ENCODE data around the gene GUCD1. TPM values are rescaled to one million over a fixed set of nuclear protein-coding genes. Genes with fewer than 3 reads are reported as not detected.

GUCD1 gene
- total and polyA plus RNA-seq, 10 of the 15 experiments (the other 5 are each of a cell fraction or from before 2014, with no cell fraction given): 56.0 to 177 (median 88.2) TPM

DNA sequence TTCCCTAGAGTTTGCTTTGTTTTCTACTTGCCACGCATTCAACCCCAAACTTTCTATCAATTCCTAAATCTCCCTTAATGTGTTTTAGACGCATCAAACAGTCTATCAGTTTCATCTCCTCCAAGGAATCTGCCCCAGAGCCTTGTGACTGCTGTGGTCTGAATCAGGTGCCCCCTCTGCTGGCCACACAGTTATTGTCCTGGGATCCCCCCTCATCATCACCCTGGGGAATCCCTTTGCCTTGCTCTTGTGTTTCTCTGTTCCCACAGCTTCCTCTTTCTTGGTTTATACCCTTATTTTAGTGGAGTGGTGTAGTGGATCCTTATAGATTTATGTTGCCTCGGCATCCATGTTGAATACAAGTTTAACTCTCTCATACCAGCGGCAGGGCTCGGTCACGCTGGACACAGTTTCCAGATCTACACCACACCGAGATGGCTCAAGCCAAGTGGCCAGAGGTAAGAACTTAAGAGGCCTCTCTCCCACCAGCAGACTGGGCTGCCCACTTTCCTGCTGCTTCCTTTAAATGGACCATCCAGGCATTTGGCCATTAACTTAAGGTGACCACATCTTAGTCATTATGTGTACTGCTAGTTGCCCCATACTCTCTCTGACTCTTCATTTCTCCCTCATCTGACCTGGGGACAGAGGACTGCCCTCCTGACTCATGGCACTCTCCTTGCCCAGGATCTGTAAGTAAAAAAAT is 51.6 kb downstream of the GUCD1 start (continued):
- TF ChIP-seq RELA (IDR thresholded peaks at IDR 0.05; ENCODE audit: borderline replicate concordance, partially characterized antibody) (peak; percentile 83), CTCF (IDR thresholded peaks at IDR 0.05 in 2 of 3, conservative IDR thresholded peaks at IDR 0.05 in 1 of 3; ENCODE audit: control insufficient read depth in 2 of 3, extremely low read depth in 1 of 3, insufficient read depth in 1 of 3, low read depth in 3 of 3, low read length in 3 of 3) (peak; percentile 76 to 90 (median 87)), YY1 (IDR thresholded peaks at IDR 0.05; ENCODE audit: low read depth, low read length) (0 out of 2 replicates have a peak, but pooled peaks have one; percentile 56), CBFB (IDR thresholded peaks at IDR 0.05; ENCODE audit: low read depth) (peak; percentile 77), WRNIP1 (IDR thresholded peaks at IDR 0.05; ENCODE audit: borderline replicate concordance, low read depth, low read length) (no peak), NFIC (IDR thresholded peaks at IDR 0.05; ENCODE audit: low read depth, low read length) (peak; percentile 35; the same call in 1 of the 2 replicates), RAD51 (IDR thresholded peaks at IDR 0.05) (peak; percentile 80), EED (IDR thresholded peaks at IDR 0.05; ENCODE audit: low read depth) (peak; percentile 84), E2F8 (IDR thresholded peaks at IDR 0.05; ENCODE audit: low read depth, partially characterized antibody) (no peak), TCF12 (IDR thresholded peaks at IDR 0.05; ENCODE audit: low read depth, low read length) (peak; percentile 44; the same call in 1 of the 2 replicates), KAT2A (conservative IDR thresholded peaks at IDR 0.05; ENCODE audit: control insufficient read depth, low read depth, low read length) (no peak), RB1 (IDR thresholded peaks at IDR 0.05; ENCODE audit: borderline replicate concordance) (peak; percentile 75; the same call in 1 of the 2 replicates), TBL1XR1 (IDR thresholded peaks at IDR 0.05; ENCODE audit: low read depth, low read length) (peak; percentile 89; the same call in 1 of the 2 replicates), IRF4 (IDR thresholded peaks at IDR 0.05; ENCODE audit: low read depth, low read length) (peak; percentile 52; the same call in 1 of the 2 replicates)
- TF ChIP-seq, protein P1, sequence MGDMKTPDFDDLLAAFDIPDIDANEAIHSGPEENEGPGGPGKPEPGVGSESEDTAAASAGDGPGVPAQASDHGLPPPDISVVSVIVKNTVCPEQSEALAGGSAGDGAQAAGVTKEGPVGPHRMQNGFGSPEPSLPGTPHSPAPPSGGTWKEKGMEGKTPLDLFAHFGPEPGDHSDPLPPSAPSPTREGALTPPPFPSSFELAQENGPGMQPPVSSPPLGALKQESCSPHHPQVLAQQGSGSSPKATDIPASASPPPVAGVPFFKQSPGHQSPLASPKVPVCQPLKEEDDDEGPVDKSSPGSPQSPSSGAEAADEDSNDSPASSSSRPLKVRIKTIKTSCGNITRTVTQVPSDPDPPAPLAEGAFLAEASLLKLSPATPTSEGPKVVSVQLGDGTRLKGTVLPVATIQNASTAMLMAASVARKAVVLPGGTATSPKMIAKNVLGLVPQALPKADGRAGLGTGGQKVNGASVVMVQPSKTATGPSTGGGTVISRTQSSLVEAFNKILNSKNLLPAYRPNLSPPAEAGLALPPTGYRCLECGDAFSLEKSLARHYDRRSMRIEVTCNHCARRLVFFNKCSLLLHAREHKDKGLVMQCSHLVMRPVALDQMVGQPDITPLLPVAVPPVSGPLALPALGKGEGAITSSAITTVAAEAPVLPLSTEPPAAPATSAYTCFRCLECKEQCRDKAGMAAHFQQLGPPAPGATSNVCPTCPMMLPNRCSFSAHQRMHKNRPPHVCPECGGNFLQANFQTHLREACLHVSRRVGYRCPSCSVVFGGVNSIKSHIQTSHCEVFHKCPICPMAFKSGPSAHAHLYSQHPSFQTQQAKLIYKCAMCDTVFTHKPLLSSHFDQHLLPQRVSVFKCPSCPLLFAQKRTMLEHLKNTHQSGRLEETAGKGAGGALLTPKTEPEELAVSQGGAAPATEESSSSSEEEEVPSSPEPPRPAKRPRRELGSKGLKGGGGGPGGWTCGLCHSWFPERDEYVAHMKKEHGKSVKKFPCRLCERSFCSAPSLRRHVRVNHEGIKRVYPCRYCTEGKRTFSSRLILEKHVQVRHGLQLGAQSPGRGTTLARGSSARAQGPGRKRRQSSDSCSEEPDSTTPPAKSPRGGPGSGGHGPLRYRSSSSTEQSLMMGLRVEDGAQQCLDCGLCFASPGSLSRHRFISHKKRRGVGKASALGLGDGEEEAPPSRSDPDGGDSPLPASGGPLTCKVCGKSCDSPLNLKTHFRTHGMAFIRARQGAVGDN (IDR thresholded peaks at IDR 0.05): peak; percentile 53; the same call in 1 of the 2 replicates

All from GM12878 (cell line).